K562 (cell line): Measurements from ENCODE around the gene SCYL1. TPM values are rescaled to one million over a fixed set of nuclear protein-coding genes. Genes with fewer than 3 reads are reported as not detected.

Experiments used
- ATF4 ChIP-seq: fragments of 450-650 bp; formaldehyde crosslinking; IDR thresholded peaks from 2 replicates; pipeline ENCODE4 v1.4.0; 2022; ENCODE audit warnings: mild to moderate bottlenecking, moderate library complexity
- CAMTA2 ChIP-seq: fragments of 250-450 bp; sonication (Bioruptor Pico); conservative IDR thresholded peaks from 2 replicates; pipeline ENCODE4 v1.5.1; 2022
- CSDE1 ChIP-seq, 2 experiments: fragments of 450-650 bp; IDR thresholded peaks; 2 replicates each; pipeline ENCODE4 v1.6.1; 2016; ENCODE audit warnings: mild to moderate bottlenecking in 1 of 2
- EGR1 ChIP-seq: fragments of 450-650 bp; conservative IDR thresholded peaks from 2 replicates; pipeline ENCODE4 v1.6.1; 2017; ENCODE audit warnings: mild to moderate bottlenecking
- FOXM1 ChIP-seq, 2 experiments: fragments of 450-650 bp in 1 of 2; sonication (generic) in 1 of 2; formaldehyde crosslinking in 1 of 2; IDR thresholded peaks; 2 replicates each; pipeline versions ENCODE4 v1.6.1 to v1.9.0; 2017 to 2022; ENCODE audit warnings: low read depth in 2 of 2, mild to moderate bottlenecking in 2 of 2, missing genetic modification reagents in 1 of 2, moderate library complexity in 1 of 2
- JUNB ChIP-seq: fragments of 450-650 bp; formaldehyde crosslinking; conservative IDR thresholded peaks from 2 replicates; pipeline ENCODE4 v1.4.0; 2020; ENCODE audit warnings: mild to moderate bottlenecking
- MECOM ChIP-seq: fragments of 250-450 bp; sonication (Bioruptor Pico); IDR thresholded peaks from 2 replicates; pipeline ENCODE4 v1.8.0; 2022; ENCODE audit warnings: inconsistent platforms
- NKRF ChIP-seq: fragments of 450-650 bp; IDR thresholded peaks from 2 replicates; pipeline ENCODE4 v1.6.1; 2016; ENCODE audit warnings: borderline replicate concordance
- PHB2 ChIP-seq: fragments of 450-650 bp; IDR thresholded peaks from 2 replicates; pipeline ENCODE4 v1.6.1; 2017; ENCODE audit warnings: low read depth
- SMAD4 ChIP-seq: fragments of 250-450 bp; sonication (Bioruptor Pico); conservative IDR thresholded peaks from 2 replicates; pipeline ENCODE4 v1.8.0; 2021; ENCODE audit warnings: inconsistent platforms, mild to moderate bottlenecking, moderate library complexity
- SUPT5H ChIP-seq: fragments of 450-650 bp; IDR thresholded peaks from 2 replicates; pipeline ENCODE4 v1.6.1; 2016
- THAP12 ChIP-seq: fragments of 250-450 bp; sonication (Bioruptor Pico); IDR thresholded peaks from 2 replicates; pipeline ENCODE4 v1.9.0; 2021; ENCODE audit warnings: mild to moderate bottlenecking, inconsistent platforms
- ZC3H4 ChIP-seq: sonication (generic); formaldehyde crosslinking; IDR thresholded peaks from 2 replicates; pipeline ENCODE4 v1.9.0; 2021; ENCODE audit warnings: missing genetic modification reagents, borderline replicate concordance
- ZNF24 ChIP-seq: fragments of 450-650 bp; IDR thresholded peaks from 2 replicates; pipeline ENCODE4 v1.6.1; 2016
- ZNF609 ChIP-seq: sonication (generic); formaldehyde crosslinking; IDR thresholded peaks from 2 replicates; pipeline ENCODE4 v1.8.1; 2023; ENCODE audit warnings: missing genetic modification reagents, mild to moderate bottlenecking, borderline replicate concordance
- ZSCAN29 ChIP-seq: fragments of 450-650 bp; IDR thresholded peaks from 2 replicates; pipeline ENCODE4 v1.6.1; 2017
- polyA plus RNA-seq, 8 experiments: library from polyadenylated mRNA; depleted of rRNA in 4 of 8; stranded (reverse) in 5 of 8; unstranded in 3 of 8; fragments of >200 nt; fragmentation: Nextera tagmentation in 2 of 8; fragmentation: Illumina TruSeq in 1 of 8; extraction: Ambion mirVana in 2 of 8; extraction: Trizol in 1 of 8; gene quantifications; 2 replicates each; pipeline versions ENCODE4 v1.2.1 to v1.2.3, GENCODE V29; 2011 to 2014; ENCODE audit warnings: inconsistent platforms in 1 of 8, missing spikeins in 1 of 8
- total RNA-seq, 7 experiments: library from RNA; depleted of rRNA in 6 of 7; stranded (reverse); fragments of >200 nt in 6 of 7; fragmentation: Illumina TruSeq in 2 of 7; extraction: Trizol in 2 of 7; gene quantifications; 2 replicates each; pipeline versions ENCODE4 v1.2.1 to v1.2.3, GENCODE V29; 2011 to 2021; ENCODE audit warnings: low replicate concordance in 1 of 7

The SCYL1 gene
- total and polyA plus RNA-seq, 9 of the 15 experiments (the other 6 are each of a cell fraction or from before 2014, with no cell fraction given): 1.9 to 145 (median 57.6) TPM

- TF ChIP-seq SMAD4 (CRISPR knock-in tag): 0 out of 2 replicates have a peak, but pooled peaks have one; percentile 62
- TF ChIP-seq JUNB (CRISPR knock-in tag): no peak
- TF ChIP-seq NKRF: peak; percentile 96; the same call in 1 of the 2 replicates
- no peak for TF ChIP-seq MECOM
- TF ChIP-seq PHB2: no peak
- TF ChIP-seq SUPT5H: peak; percentile 81
- no peak for TF ChIP-seq CAMTA2 (CRISPR knock-in tag)
- peak; percentile 42; the same call in 1 of the 2 replicates for TF ChIP-seq ATF4 (CRISPR knock-in tag)
- TF ChIP-seq ZSCAN29: no peak
- no peak for TF ChIP-seq THAP12 (CRISPR knock-in tag)
- peak; percentile 38; the same call in 1 of the 2 replicates for TF ChIP-seq EGR1
- TF ChIP-seq CSDE1 (IDR thresholded peaks at IDR 0.05): peak in 1 of 2 experiments; percentile 77; a peak in 1 of 4 replicates
- TF ChIP-seq ZNF609: peak; percentile 87; the same call in 1 of the 2 replicates
- TF ChIP-seq ZNF24: no peak
- TF ChIP-seq ZC3H4 (CRISPR knock-in tag): no peak
- no peak for TF ChIP-seq FOXM1 (IDR thresholded peaks at IDR 0.05; ENCODE audit: low read depth)
- peak; percentile 82; the same call in 1 of the 2 replicates for TF ChIP-seq FOXM1 (CRISPR knock-in tag; IDR thresholded peaks at IDR 0.05; ENCODE audit: low read depth)
These were observed 45.4 kb downstream of the SCYL1 start, which contains the start of gene ZNRD2 (continued) for GRCh38 chr11:65569973-65570918.
